RPMI8226 (cell line): Measurements from ENCODE around the gene PCDHB8.
A peak's percentile ranks its signal among the peaks of the same experiment; 100 is the strongest.
"Not testable (repeated sequence)": the region's sequence is repeated elsewhere in the genome, so short reads cannot be mapped to it uniquely, and the experiment has no call there.

Source experiments
- DNase-seq: peaks from one replicate; pipeline ENCODE4 v3.0.0-alpha.2; 2015

Gene PCDHB8

GRCh38 chr5:141177577-141178191, at the start of gene PCDHB8:
Gene PCDHB8, plus strand, starts transcription at chr5:141177790. Its CDS starts 245 bp downstream, at chr5:141178035.
- not testable (repeated sequence) for DNase-seq

GRCh38 chr5:141135030-141135717, 42.4 kb upstream of the PCDHB8 start, which contains the start of gene PCDHB5:
Gene PCDHB5, plus strand, starts transcription at chr5:141135206. Its CDS starts 229 bp downstream, at chr5:141135435.
- peak; percentile 37 for DNase-seq

- no peak for DNase-seq
Observed at GRCh38 chr5:141135718-141136266, 41.8 kb upstream of the PCDHB8 start.

- DNase-seq: not testable (repeated sequence)
Observed at GRCh38 chr5:141137346-141137745, 40.2 kb upstream of the PCDHB8 start.

- peak; percentile 9 for DNase-seq
Observed at GRCh38 chr5:141149812-141150211, 27.8 kb upstream of the PCDHB8 start, which contains the start of gene PCDHB6. Gene PCDHB6, plus strand, starts transcription at chr5:141150057. Its CDS starts 201 bp downstream, at chr5:141150258.

- no peak for DNase-seq
Observed at GRCh38 chr5:141150224-141150992, 27.2 kb upstream of the PCDHB8 start.

- DNase-seq: no peak
Observed at GRCh38 chr5:141150993-141151325, 26.6 kb upstream of the PCDHB8 start.

- not testable (repeated sequence) for DNase-seq
Observed at GRCh38 chr5:141151632-141152031, 26.0 kb upstream of the PCDHB8 start.

- DNase-seq: not testable (repeated sequence)
Observed at GRCh38 chr5:141152096-141152495, 25.5 kb upstream of the PCDHB8 start.

- DNase-seq: no peak
Observed at GRCh38 chr5:141155540-141156374, 21.8 kb upstream of the PCDHB8 start.

- not testable (repeated sequence) for DNase-seq
Observed at GRCh38 chr5:141157356-141157755, 20.2 kb upstream of the PCDHB8 start.

- not testable (repeated sequence) for DNase-seq
Observed at GRCh38 chr5:141157901-141158300, 19.7 kb upstream of the PCDHB8 start.

- peak; percentile 49 for DNase-seq
Observed at GRCh38 chr5:141172381-141173204, 5.0 kb upstream of the PCDHB8 start, which contains the start of gene PCDHB7. Gene PCDHB7, plus strand, starts transcription at chr5:141172644. Its CDS starts 192 bp downstream, at chr5:141172836.

- DNase-seq: not testable (repeated sequence)
Observed at GRCh38 chr5:141174291-141175104, 3.1 kb upstream of the PCDHB8 start.

GRCh38 chr5:141175933-141176332, 1.7 kb upstream of the PCDHB8 start:
- no peak for DNase-seq

- not testable (repeated sequence) for DNase-seq
Observed at GRCh38 chr5:141179371-141179770, 1.8 kb downstream of the PCDHB8 start.

- DNase-seq: not testable (repeated sequence)
Observed at GRCh38 chr5:141179876-141180275, 2.3 kb downstream of the PCDHB8 start.

GRCh38 chr5:141180313-141180712, 2.7 kb downstream of the PCDHB8 start:
- no peak for DNase-seq

GRCh38 chr5:141182248-141182647, 4.7 kb downstream of the PCDHB8 start, which contains the start of gene PCDHB16:
Gene PCDHB16, plus strand, starts transcription at chr5:141182387. Its CDS starts 173 bp downstream, at chr5:141182560.
- no peak for DNase-seq
